A549 treated with Mapracorat at 1 μM for 4 hours (cell line): Measurements from ENCODE around the gene THYN1. TPM values are rescaled to one million over a fixed set of nuclear protein-coding genes. Genes with fewer than 3 reads are reported as not detected.

Experiments used
- total RNA-seq: library from RNA; stranded (reverse); fragments of 200-300 nt; extraction: Qiagen RNA extraction; gene quantifications from 5 replicates; pipeline ENCODE4 v1.2.3, GENCODE V29; 2022

Gene THYN1
- 17.0 to 19.3 TPM (median 17.2 TPM) in 5 replicates for total RNA-seq

DNA sequence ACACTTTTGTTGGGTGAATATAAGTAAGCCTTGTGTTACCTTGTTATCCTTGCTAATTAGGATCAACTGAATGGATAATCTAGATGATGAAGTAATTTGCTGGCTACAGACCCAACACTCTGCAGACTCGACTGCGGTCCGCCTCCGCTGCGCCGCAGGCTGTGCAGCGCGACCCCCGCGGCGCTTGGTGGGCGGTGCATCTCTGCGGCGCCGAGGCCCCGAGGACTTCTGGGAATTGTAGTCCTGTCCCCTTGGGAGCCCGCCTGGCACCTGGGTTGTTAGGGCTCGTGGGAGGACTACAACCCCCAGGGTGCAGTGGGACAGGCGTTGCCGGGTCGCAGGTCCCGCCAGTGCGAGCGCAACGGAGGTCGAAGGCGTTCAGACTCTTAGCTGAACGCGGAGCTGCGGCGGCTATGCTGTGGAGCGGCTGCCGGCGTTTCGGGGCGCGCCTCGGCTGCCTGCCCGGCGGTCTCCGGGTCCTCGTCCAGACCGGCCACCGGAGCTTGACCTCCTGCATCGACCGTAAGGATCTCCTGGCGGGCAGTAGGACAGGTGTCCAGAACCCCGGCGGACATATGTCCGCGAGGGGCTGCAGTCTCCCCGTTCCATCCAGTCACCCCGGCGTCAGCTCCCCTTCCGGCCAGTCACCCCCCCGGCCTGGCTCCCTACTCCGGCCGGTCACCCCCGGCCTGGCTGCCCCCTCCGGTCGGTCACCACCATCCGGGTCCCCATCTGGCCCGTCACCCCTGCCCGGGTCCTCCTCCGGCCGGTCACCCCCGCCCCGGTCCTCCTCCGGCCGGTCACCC is at the start of gene THYN1, which contains the start of gene ACAD8:
THYN1 (minus strand) TSS at position 165 of the 806 bp plus-strand sequence. CDS start 470 bp downstream, outside the sequence.
ACAD8 (plus strand) TSS at position 381 of the 806 bp plus-strand sequence; CDS start at position 414, 33 bp downstream.

DNA sequence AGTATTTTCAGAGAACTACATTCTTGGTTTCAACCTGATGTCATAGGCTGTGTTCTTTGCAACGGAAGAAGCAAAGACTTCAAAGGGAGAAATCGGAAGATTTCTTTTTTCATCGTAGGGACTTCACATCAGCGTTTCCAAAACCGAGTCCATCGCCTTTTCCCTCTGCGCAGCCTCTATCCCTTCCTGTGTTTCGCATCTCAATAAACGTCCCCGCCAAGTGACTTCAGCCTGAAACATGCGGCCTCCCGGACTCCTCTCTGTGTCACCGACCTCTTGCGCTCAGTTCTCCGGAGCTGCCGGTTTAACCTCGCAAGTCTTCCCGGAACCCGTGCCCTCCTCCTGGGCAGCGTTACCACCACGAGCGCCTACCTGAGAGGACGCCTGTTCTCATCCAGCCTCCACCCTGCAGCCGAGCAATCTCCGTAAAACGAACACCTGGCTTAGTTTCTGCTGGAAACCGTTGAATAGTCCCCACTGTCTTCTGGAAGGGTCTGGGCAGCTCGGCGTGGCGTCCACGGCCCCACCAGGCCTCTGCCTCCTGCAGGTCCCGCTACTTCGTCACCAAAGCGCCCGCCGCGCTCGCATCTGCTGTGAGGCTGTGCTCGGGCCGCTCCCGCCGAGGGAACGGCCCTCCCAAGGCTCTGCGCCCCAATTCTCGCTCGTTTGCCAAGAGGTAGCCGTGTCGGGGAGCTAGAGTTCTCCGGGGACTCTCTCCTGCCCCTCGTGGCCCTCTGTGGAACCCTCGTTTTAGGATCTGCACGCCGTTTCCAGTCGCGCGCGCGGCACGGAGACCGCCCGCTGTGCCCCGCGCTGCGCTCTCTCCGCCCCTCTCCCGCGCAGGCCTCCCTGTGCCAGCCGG is 22.6 kb upstream of the THYN1 start, which contains the start of gene GLB1L3:
GLB1L3 (plus strand) TSS at position 846 of the 862 bp plus-strand sequence. CDS start 362 bp downstream, outside the sequence.

DNA sequence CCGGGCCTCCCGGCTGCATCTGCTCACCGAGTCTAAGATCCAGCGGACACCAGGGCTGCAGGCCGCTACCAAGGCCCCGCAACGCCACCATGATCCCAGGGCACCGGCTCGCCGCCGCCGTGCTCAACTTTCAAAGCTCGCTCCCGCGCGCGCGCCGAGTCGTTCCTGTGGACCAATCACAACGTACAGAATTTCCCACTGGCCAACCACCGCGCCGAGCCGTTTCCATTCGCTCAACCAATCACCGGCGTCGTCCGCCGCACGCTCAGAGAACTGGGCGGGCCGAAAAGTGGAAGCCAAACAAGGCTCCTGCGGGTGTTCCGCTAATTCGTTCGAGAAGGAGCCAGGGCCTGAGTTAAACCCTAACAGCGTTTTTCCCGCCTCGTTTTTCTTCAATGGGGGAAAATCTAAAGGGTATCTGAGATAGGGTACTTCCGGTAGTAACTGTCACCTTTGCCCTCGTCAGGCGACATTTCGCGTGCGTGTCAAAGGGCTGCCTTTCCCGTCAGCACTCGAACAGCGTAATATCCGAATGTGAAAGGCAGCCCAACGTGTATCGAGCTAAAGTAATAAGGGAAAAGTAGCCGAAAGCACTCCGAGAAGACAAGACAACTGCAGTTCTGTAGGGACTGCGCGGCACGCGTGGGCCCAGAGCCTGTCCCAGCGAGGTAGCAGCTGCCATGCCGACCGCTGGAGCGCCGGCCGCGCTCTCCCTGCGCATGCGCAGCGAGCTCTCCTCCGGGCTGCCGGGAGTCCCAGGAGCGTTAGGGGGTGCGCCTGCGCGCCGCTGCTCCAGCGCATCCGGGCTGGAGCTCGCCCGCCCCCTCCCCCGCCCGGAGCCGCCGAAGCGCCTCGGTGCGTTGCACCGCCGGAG is 29.1 kb downstream of the THYN1 start, which contains the start of the genes NCAPD3 and VPS26B:
NCAPD3 (minus strand) TSS at position 132 of the 874 bp plus-strand sequence; CDS start at position 91, 41 bp downstream.
VPS26B (plus strand) TSS at position 836 of the 874 bp plus-strand sequence. CDS start 452 bp downstream, outside the sequence.

Other genes with a start within 250 kb of the THYN1 start
- gene JAM3, start 184.3 kb downstream of the THYN1 start, total RNA-seq = 3.2 to 4.4 TPM (median 3.8 TPM) in 5 replicates
- gene NCAPD3, start 29.4 kb downstream of the THYN1 start, total RNA-seq = 17.7 to 25.8 TPM (median 21.0 TPM) in 5 replicates
- 19.0 to 22.4 TPM (median 20.6 TPM) in 5 replicates for gene VPS26B, start 28.7 kb downstream of the THYN1 start, total RNA-seq
- 7.9 to 10.1 TPM (median 9.2 TPM) in 5 replicates for gene ACAD8, start 216 bp upstream of the THYN1 start, total RNA-seq
- gene GLB1L3, start 23.0 kb upstream of the THYN1 start, total RNA-seq = 0.07 TPM in 1 of 5 replicates, not detected in the others
- 1.8 to 2.7 TPM (median 2.0 TPM) in 5 replicates for gene GLB1L2, start 78.6 kb upstream of the THYN1 start, total RNA-seq
- gene B3GAT1, start 158.9 kb upstream of the THYN1 start, total RNA-seq = not detected in 5 replicates